Transverse colon (tissue), 4 donors: ENCODE measurements around the gene DYNLT5. TPM values are rescaled to one million over a fixed set of nuclear protein-coding genes. Genes with fewer than 3 reads are reported as not detected.
"Not testable (repeated sequence)": the region's sequence is repeated elsewhere in the genome, so short reads cannot be mapped to it uniquely, and the experiment has no call there.

ENCODE experiments used
- DNase-seq: peaks from one replicate; pipeline ENCODE4 v3.0.0-alpha.2; 2019
- H3K27ac ChIP-seq, 4 donors: fragments of 200-600 bp; sonication (generic); 2 replicates each; pipeline ENCODE4 v1.5.1; 2016 to 2018; ENCODE audit warnings: inconsistent platforms in 4 of 4
- H3K27me3 ChIP-seq: fragments of 200-600 bp; sonication (generic); 2 replicates; pipeline ENCODE4 v1.5.1; 2017; ENCODE audit warnings: inconsistent platforms
- H3K36me3 ChIP-seq, 4 donors: fragments of 200-600 bp; sonication (generic); 2 replicates each; pipeline ENCODE4 v1.5.1; 2017 to 2019; ENCODE audit warnings: inconsistent platforms in 4 of 4
- H3K4me1 ChIP-seq, 4 donors: fragments of 200-600 bp; sonication (generic); 2 replicates each; pipeline ENCODE4 v1.5.1; 2017 to 2020; ENCODE audit warnings: inconsistent platforms in 4 of 4
- H3K4me3 ChIP-seq, 4 donors: fragments of 200-600 bp; sonication (generic); 1 replicate in 1 of 4; 2 replicates in 3 of 4; pipeline versions ENCODE4 v1.5.1 to v1.6.1; 2017 to 2019; ENCODE audit warnings: inconsistent platforms in 4 of 4
- H3K9me3 ChIP-seq, 2 donors: fragments of 200-600 bp; sonication (generic); 2 replicates each; pipeline ENCODE4 v1.5.1; 2017 to 2019; ENCODE audit warnings: inconsistent platforms in 2 of 2
- CTCF ChIP-seq, 5 experiments: fragments of 200-600 bp in 3 of 5; fragments of 450-650 bp in 2 of 5; sonication (generic) in 3 of 5; IDR thresholded peaks; 1 replicate in 2 of 5; 2 replicates in 3 of 5; pipeline ENCODE4 v1.5.1; 2016 to 2017; ENCODE audit warnings: antibody characterized with exemption in 5 of 5, inconsistent platforms in 3 of 5, mild to moderate bottlenecking in 2 of 5, moderate library complexity in 1 of 5
- EP300 ChIP-seq: sonication (generic); formaldehyde crosslinking; IDR thresholded peaks from one replicate; pipeline ENCODE4 v1.6.1; 2017; ENCODE audit warnings: antibody characterized with exemption, low read depth
- POLR2A ChIP-seq: fragments of 450-650 bp; IDR thresholded peaks from one replicate; pipeline ENCODE4 v1.6.1; 2016; ENCODE audit warnings: antibody characterized with exemption, mild to moderate bottlenecking, moderate library complexity
- POLR2AphosphoS5 ChIP-seq, 3 donors: sonication (generic); formaldehyde crosslinking; IDR thresholded peaks; one replicate each; pipeline ENCODE4 v1.6.1; 2016; ENCODE audit warnings: antibody characterized with exemption in 3 of 3
- WGBS, 2 donors: methylation state at CpG; one replicate each; pipeline ENCODE4 v1.1.5; 2018; ENCODE audit warnings: low coverage in 1 of 2; 5-methylcytosine and 5-hydroxymethylcytosine counted together
- in situ Hi-C, 4 donors: fragments of 200-750 bp; cut with MboI; loops; one replicate each; pipeline versions ENCODE4 v1.15.0 to v1.15.1; 2017; ENCODE audit warnings: low sequenced_read_pairs in 3 of 4, low pct_ligation_motif_present in 1 of 4, low pct_unique_long_range_greater_than_20kb in 1 of 4
- intact Hi-C: fragments of 100-400 bp; cut with DNase I; formaldehyde crosslinking; loops from one replicate; pipeline ENCODE4 v1.15.1; 2023; ENCODE audit warnings: low total_unique reads
- total RNA-seq, 4 donors: library from RNA; depleted of rRNA; stranded (reverse); fragments of >200 nt; gene quantifications; one replicate each; pipeline ENCODE4 v1.1.0, GENCODE V29; 2016

DYNLT5 gene
- total RNA-seq, 4 donors from 2014 or later = 0.48 to 0.96 TPM; not detected in 2

- no peaks in the 10 kb centered on the region for H3K4me1 ChIP-seq
- H3K27ac ChIP-seq = no peak overlapping the region
- no peaks in the 10 kb centered on the region for H3K27me3 ChIP-seq
- H3K4me3 ChIP-seq = no peak overlapping the region
- no peaks in the 10 kb centered on the region for H3K9me3 ChIP-seq
- DNase-seq = no peak
- no peaks in the 10 kb centered on the region for H3K36me3 ChIP-seq
- intact Hi-C loops = no loop called here
- 64 to 69% methylated on average over 2 of the region's 2 CpGs for WGBS, 2 donors
- in situ Hi-C loops = no loop called here
- TF ChIP-seq POLR2A (no peak), CTCF (IDR thresholded peaks at IDR 0.05) (no peak), POLR2AphosphoS5 (IDR thresholded peaks at IDR 0.05) (no peak), EP300 (no peak)
Observed at GRCh38 chr1:66712839-66713238, 39.4 kb upstream of the DYNLT5 start.

GRCh38 chr1:66723985-66724384 lies 28.3 kb upstream of the DYNLT5 start:
- TF ChIP-seq POLR2A (no peak), EP300 (no peak), CTCF (IDR thresholded peaks at IDR 0.05) (no peak)
- in situ Hi-C loops (no loop called here), intact Hi-C loops (no loop called here)
- no peak for DNase-seq
- Histone ChIP-seq H3K36me3 (no peaks in the 10 kb centered on the region), H3K4me3 (no peak overlapping the region), H3K9me3 (no peaks in the 10 kb centered on the region), H3K27ac (no peak overlapping the region), H3K4me1 (peaks cover 0 to 6% (median 0%) of the 10 kb centered on the region in 4 donors), H3K27me3 (no peaks in the 10 kb centered on the region)

- peak; percentile 21 for DNase-seq
- in situ Hi-C loops = loop anchor here in 2 of 4 donors (25.0 kb wide), 2 partner anchors 464 to 489 kb away; no protein-coding TSS in a partner anchor
- Histone ChIP-seq H3K9me3 (no peaks in the 10 kb centered on the region), H3K4me3 (no peak overlapping the region), H3K4me1 (peaks cover 0 to 6% (median 0%) of the 10 kb centered on the region in 4 donors), H3K27me3 (no peaks in the 10 kb centered on the region), H3K27ac (no peak overlapping the region), H3K36me3 (no peaks in the 10 kb centered on the region)
- TF ChIP-seq CTCF (IDR thresholded peaks at IDR 0.05) = peak; percentile 61 to 93 (median 90)
- no peak for TF ChIP-seq POLR2AphosphoS5 (IDR thresholded peaks at IDR 0.05)
- 16 to 22% methylated on average over 7 to 9 of the region's 9 CpGs for WGBS, 2 donors
- intact Hi-C loops = no loop called here
Observed at GRCh38 chr1:66725885-66726665, 26.2 kb upstream of the DYNLT5 start.

GRCh38 chr1:66728021-66728420 lies 24.2 kb upstream of the DYNLT5 start:
- TF ChIP-seq CTCF (IDR thresholded peaks at IDR 0.05) (no peak), POLR2A (no peak), POLR2AphosphoS5 (IDR thresholded peaks at IDR 0.05) (no peak), EP300 (no peak)

GRCh38 chr1:66728716-66729115 lies 23.5 kb upstream of the DYNLT5 start:
- H3K4me1 ChIP-seq, intact Hi-C loops, H3K27me3 ChIP-seq, H3K27ac ChIP-seq, H3K4me3 ChIP-seq, H3K36me3 ChIP-seq, H3K9me3 ChIP-seq, DNase-seq: not testable (repeated sequence)
- in situ Hi-C loops = loop anchor here in 2 of 4 donors (25.0 kb wide), 2 partner anchors 466 to 491 kb away; no protein-coding TSS in a partner anchor

More at GRCh38 chr1:66728021-66728420, 24.2 kb upstream of the DYNLT5 start:
- no peak overlapping the region for H3K27ac ChIP-seq
- no peaks in the 10 kb centered on the region for H3K27me3 ChIP-seq
- H3K4me1 ChIP-seq = peaks cover 0 to 6% (median 0%) of the 10 kb centered on the region in 4 donors
- WGBS, 2 donors = 34 to 70% methylated on average over 2 of the region's 2 CpGs
- no peak for DNase-seq
- H3K9me3 ChIP-seq = no peaks in the 10 kb centered on the region
- intact Hi-C loops = no loop called here
- H3K4me3 ChIP-seq = no peak overlapping the region
- H3K36me3 ChIP-seq = no peaks in the 10 kb centered on the region
- in situ Hi-C loops = loop anchor here in 2 of 4 donors (25.0 kb wide), 2 partner anchors 466 to 491 kb away; no protein-coding TSS in a partner anchor
